SK-N-SH (cell line): ENCODE results near the gene NKIRAS1. TPM values are rescaled to one million over a fixed set of nuclear protein-coding genes. Genes with fewer than 3 reads are reported as not detected.
A peak's percentile ranks its signal among the peaks of the same experiment; 100 is the strongest.
"Not testable (repeated sequence)": the region's sequence is repeated elsewhere in the genome, so short reads cannot be mapped to it uniquely, and the experiment has no call there.

Experiments used
- CTCF ChIA-PET: fragments of 300-600, 350-600 bp; formaldehyde crosslinking; extraction: SDS; loops from one replicate; lab custom pipeline; 2021; lab: Yijun Ruan, JAX
- POLR2A ChIA-PET: fragments of 350-600 bp; sonication (Branson Sonifier 250); formaldehyde crosslinking; extraction: SDS; loops from one replicate; lab custom pipeline; 2020; ENCODE audit warnings: antibody characterized with exemption, inconsistent platforms; lab: Yijun Ruan, JAX
- DNase-seq: peaks from one replicate; pipeline ENCODE4 v3.0.0; 2012
- H2AFZ ChIP-seq: fragments of 200-600 bp; sonication (generic); 2 replicates; pipeline ENCODE4 v1.8.1; 2016; ENCODE audit warnings: antibody characterized with exemption, mild to moderate bottlenecking, low read depth
- H3F3A ChIP-seq: fragments of 200-600 bp; sonication (generic); replicated peaks from 2 replicates; pipeline ENCODE3; 2016; ENCODE audit warnings: antibody characterized with exemption, mild to moderate bottlenecking; ENCODE audit not compliant: insufficient read depth
- H3K27ac ChIP-seq, 2 experiments: fragments of 200-500 bp in 1 of 2; fragments of 200-600 bp in 1 of 2; sonication (Bioruptor generic) in 1 of 2; sonication (generic), shearing (Covaris generic) in 1 of 2; 2 replicates each; pipeline versions ENCODE4 v1.5.1 to v1.6.1; 2014 to 2016; ENCODE audit warnings: low read depth in 2 of 2, inconsistent platforms in 1 of 2, low read length in 1 of 2, mild to moderate bottlenecking in 1 of 2, mixed read lengths in 1 of 2
- H3K27me3 ChIP-seq: fragments of 200-600 bp; sonication (generic), shearing (Covaris generic); 2 replicates; pipeline ENCODE4 v1.6.1; 2016; ENCODE audit warnings: mixed run types; ENCODE audit not compliant: insufficient read depth
- H3K36me3 ChIP-seq, 2 experiments: fragments of 200-500 bp in 1 of 2; fragments of 200-600 bp in 1 of 2; sonication (Bioruptor generic) in 1 of 2; sonication (generic) in 1 of 2; replicated peaks in 1 of 2; 2 replicates each; pipeline versions ENCODE3 to v1.5.1; 2014 to 2016; ENCODE audit warnings: low read length in 1 of 2, mild to moderate bottlenecking in 1 of 2; ENCODE audit not compliant: insufficient read depth in 2 of 2, control insufficient read depth in 1 of 2
- H3K4me1 ChIP-seq, 2 experiments: fragments of 200-500 bp in 1 of 2; fragments of 200-600 bp in 1 of 2; sonication (Bioruptor generic) in 1 of 2; sonication (generic), shearing (Covaris generic) in 1 of 2; 2 replicates each; pipeline versions ENCODE4 v1.5.1 to v1.6.1; 2014 to 2016; ENCODE audit warnings: low read depth in 1 of 2, low read length in 1 of 2, mixed run types in 1 of 2; ENCODE audit not compliant: insufficient read depth in 2 of 2, control insufficient read depth in 1 of 2
- H3K4me2 ChIP-seq: fragments of 200-600 bp; sonication (generic), shearing (Covaris generic); 2 replicates; pipeline ENCODE4 v1.6.1; 2017; ENCODE audit warnings: mixed run types
- H3K4me3 ChIP-seq, 2 experiments: fragments of 200-500 bp in 1 of 2; fragments of 200-600 bp in 1 of 2; sonication (Bioruptor generic) in 1 of 2; sonication (generic), shearing (Covaris generic) in 1 of 2; 2 replicates each; pipeline versions ENCODE4 v1.5.1 to v1.8.1; 2014 to 2016; ENCODE audit warnings: low read depth in 2 of 2, inconsistent platforms in 1 of 2, low read length in 1 of 2, mild to moderate bottlenecking in 1 of 2, mixed read lengths in 1 of 2, moderate library complexity in 1 of 2
- H3K79me2 ChIP-seq: fragments of 200-600 bp; sonication (generic); 2 replicates; pipeline ENCODE4 v1.8.1; 2017; ENCODE audit warnings: mild to moderate bottlenecking; ENCODE audit not compliant: insufficient read depth
- H3K9ac ChIP-seq: fragments of 200-600 bp; sonication (generic); 2 replicates; pipeline ENCODE4 v1.6.1; 2017; ENCODE audit warnings: mixed run types
- H3K9me2 ChIP-seq: fragments of 200-600 bp; sonication (generic); 2 replicates; pipeline ENCODE4 v1.6.1; 2017; ENCODE audit warnings: mixed run types
- H3K9me3 ChIP-seq: fragments of 200-600 bp; sonication (generic); 2 replicates; pipeline ENCODE4 v1.6.1; 2017; ENCODE audit warnings: mixed run types, mild to moderate bottlenecking, moderate library complexity
- H4K20me1 ChIP-seq: fragments of 200-600 bp; sonication (generic); 2 replicates; pipeline ENCODE4 v1.6.1; 2017; ENCODE audit warnings: mild to moderate bottlenecking, mixed run types; ENCODE audit not compliant: insufficient read depth
- CHD2 ChIP-seq: fragments of 150-350 bp; IDR thresholded peaks from 2 replicates; pipeline ENCODE4 v1.6.1; 2018; ENCODE audit warnings: low read length; ENCODE audit not compliant: partially characterized antibody
- FOSL2 ChIP-seq: IDR thresholded peaks from 2 replicates; pipeline ENCODE4 v1.4.0; 2012; ENCODE audit warnings: low read depth, mild to moderate bottlenecking, moderate library complexity, borderline replicate concordance
- FOXM1 ChIP-seq: IDR thresholded peaks from 2 replicates; pipeline ENCODE4 v1.4.0; 2012; ENCODE audit warnings: low read depth, mild to moderate bottlenecking
- IRF3 ChIP-seq: fragments of 150-350 bp; IDR thresholded peaks from 2 replicates; pipeline ENCODE4 v1.6.1; 2016; ENCODE audit warnings: mild to moderate bottlenecking, low read depth, low read length
- MXI1 ChIP-seq: IDR thresholded peaks from 2 replicates; pipeline ENCODE4 v1.6.1; 2012; ENCODE audit warnings: mild to moderate bottlenecking, low read depth, low read length, improper control_type of control experiment
- SIN3A ChIP-seq: IDR thresholded peaks from 2 replicates; pipeline ENCODE4 v1.6.1; 2012; ENCODE audit warnings: low read depth, mild to moderate bottlenecking, low read length, moderate library complexity, borderline replicate concordance
- TAF1 ChIP-seq: IDR thresholded peaks from 2 replicates; pipeline ENCODE4 v1.6.1; 2012; ENCODE audit warnings: low read depth, mild to moderate bottlenecking, low read length, moderate library complexity, borderline replicate concordance
- WGBS: methylation state at CpG from one replicate; pipeline ENCODE4 v1.1.6; 2017; ENCODE audit warnings: low lambda C conversion rate; 5-methylcytosine and 5-hydroxymethylcytosine counted together
- polyA plus RNA-seq, 3 experiments: library from polyadenylated mRNA; depleted of rRNA; stranded (reverse); fragments of >200 nt; gene quantifications; 2 replicates each; pipeline ENCODE4 v1.2.3, GENCODE V29; 2012

The NKIRAS1 gene
- polyA plus RNA-seq, 1 of the 3 experiments (the other 2 are of a cell fraction) = 8.1 TPM

- TF ChIP-seq IRF3 (no peak), FOSL2 (no peak), FOXM1 (no peak)
Observed at GRCh38 chr3:23919628-23920027, 2.8 kb upstream of the NKIRAS1 start (continued).

GRCh38 chr3:23918331-23918730 is 1.5 kb upstream of the NKIRAS1 start:
- Histone ChIP-seq H3K36me3 (peaks cover 32 to 34% of the 10 kb centered on the region in 2 experiments), H3K4me2 (peak overlapping the region; percentile 98), H3K79me2 (peaks cover 68% of the 10 kb centered on the region), H3K9ac (peak overlapping the region; percentile 97), H3K4me1 (peaks cover 0 to 19% of the 10 kb centered on the region in 2 experiments; a peak in 3 of 4 replicates), H3K27ac (peak overlapping the region; percentile 56 to 79; a peak in 2 of 4 replicates), H3K4me3 (peak overlapping the region; percentile 94 to 96), H3F3A (peaks cover 55% of the 10 kb centered on the region), H4K20me1 (peaks cover 37% of the 10 kb centered on the region)
- not testable (repeated sequence) for H3K9me3 ChIP-seq, H3K27me3 ChIP-seq, H2AFZ ChIP-seq, DNase-seq, H3K9me2 ChIP-seq
- WGBS = 1% methylated on average over 12 of the region's 12 CpGs
- ChIA-PET POLR2A (interaction anchor here (1.4 to 2.7 kb wide), 4 partner anchors 18 to 107 kb away, joined by 5 to 49 read pairs (median 18); partner anchors contain the start of gene NR1D2), CTCF (interaction anchor here (1.1 to 1.4 kb wide), 3 partner anchors 12 to 30 kb away, joined by 3 to 4 read pairs (median 3); no protein-coding TSS in a partner anchor)

- H3K4me2 ChIP-seq = peak overlapping the region; percentile 98
- H3K27ac ChIP-seq = peak overlapping the region; percentile 79 to 90
- peak overlapping the region; percentile 94 to 96 for H3K4me3 ChIP-seq
- H3K9me3 ChIP-seq, H3K27me3 ChIP-seq, H3K9me2 ChIP-seq, H2AFZ ChIP-seq: not testable (repeated sequence)
- WGBS = under 1% methylated on average over 19 of the region's 21 CpGs
- TF ChIP-seq TAF1 (peak; percentile 60; the same call in 1 of the 2 replicates), MXI1 (peak; percentile 31; the same call in 1 of the 2 replicates), SIN3A (peak; percentile 60; the same call in 1 of the 2 replicates), CHD2 (peak; percentile 48)
- peaks cover 74% of the 10 kb centered on the region for H3K79me2 ChIP-seq
- peaks cover 37% of the 10 kb centered on the region for H4K20me1 ChIP-seq
- peaks cover 0 to 19% of the 10 kb centered on the region in 2 experiments; a peak in 3 of 4 replicates for H3K4me1 ChIP-seq
- ChIA-PET POLR2A (interaction anchor here (0.6 to 2.7 kb wide), 21 partner anchors 16 to 735 kb away, joined by 3 to 49 read pairs (median 8); partner anchors contain the start of gene NR1D2), CTCF (interaction anchor here (0.7 to 2.4 kb wide), 5 partner anchors 9 to 321 kb away, joined by 3 to 11 read pairs (median 3); no protein-coding TSS in a partner anchor)
- H3K36me3 ChIP-seq = peaks cover 32 to 34% of the 10 kb centered on the region in 2 experiments
- peaks cover 51% of the 10 kb centered on the region for H3F3A ChIP-seq
- peak; percentile 64 for DNase-seq
- H3K9ac ChIP-seq = peak overlapping the region; percentile 97
Observed at GRCh38 chr3:23917679-23918303, 1.0 kb upstream of the NKIRAS1 start.
